Measurements from ENCODE around the gene CXCL11.

CXCL11 gene

DNA sequence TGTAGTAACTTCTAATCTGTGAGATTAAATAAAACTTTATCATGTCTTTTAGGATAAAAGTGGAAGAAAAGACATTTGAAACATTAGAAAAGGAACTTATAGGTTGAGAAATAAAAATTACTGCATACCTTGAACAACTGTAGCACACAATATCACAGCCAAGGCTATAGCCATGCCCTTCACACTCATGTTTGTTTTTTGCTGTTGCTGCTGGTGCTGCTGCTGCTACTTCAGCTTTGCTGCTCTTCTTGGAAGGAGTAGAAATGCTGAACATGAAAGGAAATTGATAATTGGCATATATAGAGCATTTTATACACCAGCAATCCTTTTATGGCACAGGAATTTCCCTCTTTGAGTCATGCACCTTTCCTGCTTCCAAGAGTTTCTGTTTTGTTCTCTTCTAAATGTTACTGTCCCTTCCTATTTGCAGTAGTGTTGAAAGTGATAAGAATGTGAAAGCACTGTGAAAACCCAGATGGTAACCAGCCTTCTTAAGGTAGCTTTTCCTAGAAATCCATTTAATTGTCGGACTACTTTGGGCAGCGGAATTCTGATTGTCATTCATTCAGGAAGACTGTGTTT lies at the start of gene CXCL11:
TSS of gene CXCL11 (minus strand) at position 272 of the 582 bp plus-strand sequence. CDS start at position 189, 83 bp downstream.
- peaks cover 4% of the 10 kb centered on the region for H3K27me3 Mint-ChIP-seq
- H3K27ac Mint-ChIP-seq = no peak within 1 kb of the TSS
- DNase-seq = no peak
- peaks cover 4% of the 10 kb centered on the region for H3K4me1 Mint-ChIP-seq
- no peak within 1 kb of the TSS for H3K4me3 Mint-ChIP-seq
- no peaks in the 10 kb centered on the region for H3K9me3 Mint-ChIP-seq
- ATAC-seq = no peak
- no peaks in the 10 kb centered on the region for H3K36me3 Mint-ChIP-seq (ENCODE audit: low read depth)

DNA sequence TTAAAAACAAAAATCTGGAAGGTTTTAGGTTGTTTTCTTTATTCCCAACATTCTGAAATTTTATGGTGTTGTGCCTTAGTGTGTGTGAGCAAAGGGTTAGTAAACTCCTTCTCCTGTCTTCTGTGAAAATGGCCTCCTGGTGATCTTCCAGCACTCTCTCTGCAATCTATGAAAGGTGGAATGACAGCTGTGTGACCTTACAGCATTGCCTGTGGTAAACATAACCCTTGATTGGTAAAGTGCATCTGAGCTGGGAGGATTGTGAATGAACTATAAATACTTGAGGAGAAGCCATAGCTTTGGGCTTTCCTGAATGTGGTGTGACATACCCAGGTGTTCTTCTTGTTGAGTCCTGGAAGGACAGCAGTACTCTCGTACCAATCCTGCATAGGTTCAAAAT lies 48.7 kb upstream of the CXCL11 start:
- DNase-seq = no peak
- Mint-ChIP-seq H3K36me3 (ENCODE audit: low read depth) (no peaks in the 10 kb centered on the region), H3K4me1 (no peaks in the 10 kb centered on the region), H3K27ac (no peak overlapping the region), H3K9me3 (no peaks in the 10 kb centered on the region), H3K4me3 (no peak overlapping the region), H3K27me3 (peaks cover 14% of the 10 kb centered on the region)
- no peak for ATAC-seq

GRCh38 chr4:76083386-76083988 lies 47.6 kb upstream of the CXCL11 start:
- DNase-seq (no peak), ATAC-seq (no peak)
- peaks cover 18% of the 10 kb centered on the region for H3K27me3 Mint-ChIP-seq
- H3K27ac Mint-ChIP-seq = no peak overlapping the region
- no peaks in the 10 kb centered on the region for H3K9me3 Mint-ChIP-seq
- H3K36me3 Mint-ChIP-seq (ENCODE audit: low read depth) = no peaks in the 10 kb centered on the region
- H3K4me3 Mint-ChIP-seq = no peak overlapping the region
- no peaks in the 10 kb centered on the region for H3K4me1 Mint-ChIP-seq

DNA sequence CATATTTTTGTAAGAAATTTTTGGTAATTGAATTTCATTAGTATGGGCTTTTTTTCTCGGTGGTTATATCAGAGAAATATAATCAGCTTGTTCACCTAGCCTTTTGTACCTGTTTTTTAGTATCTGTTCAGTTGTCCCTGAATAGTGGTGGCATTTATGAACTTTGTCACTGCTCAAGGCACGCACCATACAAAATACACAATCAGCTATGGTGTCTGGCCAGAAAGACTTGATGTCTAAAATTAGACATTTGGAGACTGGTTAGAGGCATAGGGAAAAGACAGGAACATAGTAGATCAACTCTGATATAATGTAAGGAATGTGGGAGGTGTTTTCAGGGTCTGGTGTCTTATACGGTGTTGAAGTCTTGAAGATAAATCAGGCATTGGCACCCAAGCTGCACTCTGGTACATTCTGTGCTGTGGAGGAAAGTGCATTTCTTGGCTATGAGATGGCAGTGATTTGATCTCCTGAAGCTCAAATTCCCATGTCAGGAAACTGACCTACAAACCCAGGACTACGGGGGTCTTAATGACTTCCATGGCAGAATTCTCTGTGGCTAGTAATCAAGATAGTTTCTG lies 42.3 kb upstream of the CXCL11 start:
- no peaks in the 10 kb centered on the region for H3K4me1 Mint-ChIP-seq
- DNase-seq (no peak), ATAC-seq (no peak)
- H3K36me3 Mint-ChIP-seq (ENCODE audit: low read depth) = no peaks in the 10 kb centered on the region
- H3K9me3 Mint-ChIP-seq = no peaks in the 10 kb centered on the region
- H3K27ac Mint-ChIP-seq = no peak overlapping the region
- H3K27me3 Mint-ChIP-seq = peaks cover 11% of the 10 kb centered on the region
- H3K4me3 Mint-ChIP-seq = no peak overlapping the region

- DNase-seq (no peak), ATAC-seq (no peak)
- H3K27ac Mint-ChIP-seq = no peak overlapping the region
- H3K36me3 Mint-ChIP-seq (ENCODE audit: low read depth) = no peaks in the 10 kb centered on the region
- no peaks in the 10 kb centered on the region for H3K9me3 Mint-ChIP-seq
- H3K4me3 Mint-ChIP-seq = no peak overlapping the region
- no peaks in the 10 kb centered on the region for H3K4me1 Mint-ChIP-seq
- peaks cover 6% of the 10 kb centered on the region for H3K27me3 Mint-ChIP-seq
Measured at GRCh38 chr4:76074993-76075600, 39.2 kb upstream of the CXCL11 start.

DNA sequence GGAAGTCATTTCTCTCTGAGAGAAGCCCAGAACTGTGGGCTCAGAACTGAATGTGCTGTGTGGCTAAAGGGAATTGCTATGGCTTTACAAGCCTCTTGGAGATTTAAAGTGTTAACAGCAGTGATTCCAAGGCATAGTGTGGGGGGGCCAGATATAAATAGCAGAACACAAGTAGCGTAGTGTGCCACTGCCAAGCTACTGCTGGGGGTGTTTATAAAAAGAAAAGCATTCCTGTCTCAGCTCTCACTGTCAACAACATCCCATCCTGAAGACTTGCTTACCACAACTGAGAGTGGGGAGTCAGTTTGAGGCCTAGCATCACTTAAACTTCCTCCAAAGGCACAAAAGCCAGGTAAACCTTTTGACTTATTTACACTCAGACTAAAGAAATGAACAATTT lies 38.6 kb upstream of the CXCL11 start, which contains the start of gene ART3:
TSS of gene ART3 (plus strand) at position 242 of the 400 bp plus-strand sequence. CDS start 1,181 bp downstream, outside the sequence.
- Mint-ChIP-seq H3K27me3 (peaks cover 4% of the 10 kb centered on the region), H3K9me3 (no peaks in the 10 kb centered on the region), H3K27ac (no peak within 1 kb of the TSS), H3K36me3 (ENCODE audit: low read depth) (no peaks in the 10 kb centered on the region), H3K4me3 (no peak within 1 kb of the TSS), H3K4me1 (no peaks in the 10 kb centered on the region)
- ATAC-seq (no peak), DNase-seq (no peak)

- no peak overlapping the region for H3K27ac Mint-ChIP-seq
- no peaks in the 10 kb centered on the region for H3K9me3 Mint-ChIP-seq
- H3K27me3 Mint-ChIP-seq = no peaks in the 10 kb centered on the region
- no peak for DNase-seq
- no peaks in the 10 kb centered on the region for H3K36me3 Mint-ChIP-seq (ENCODE audit: low read depth)
- H3K4me1 Mint-ChIP-seq = no peaks in the 10 kb centered on the region
- H3K4me3 Mint-ChIP-seq = no peak overlapping the region
- ATAC-seq = no peak
Measured at GRCh38 chr4:76072760-76073159, 36.9 kb upstream of the CXCL11 start.

DNA sequence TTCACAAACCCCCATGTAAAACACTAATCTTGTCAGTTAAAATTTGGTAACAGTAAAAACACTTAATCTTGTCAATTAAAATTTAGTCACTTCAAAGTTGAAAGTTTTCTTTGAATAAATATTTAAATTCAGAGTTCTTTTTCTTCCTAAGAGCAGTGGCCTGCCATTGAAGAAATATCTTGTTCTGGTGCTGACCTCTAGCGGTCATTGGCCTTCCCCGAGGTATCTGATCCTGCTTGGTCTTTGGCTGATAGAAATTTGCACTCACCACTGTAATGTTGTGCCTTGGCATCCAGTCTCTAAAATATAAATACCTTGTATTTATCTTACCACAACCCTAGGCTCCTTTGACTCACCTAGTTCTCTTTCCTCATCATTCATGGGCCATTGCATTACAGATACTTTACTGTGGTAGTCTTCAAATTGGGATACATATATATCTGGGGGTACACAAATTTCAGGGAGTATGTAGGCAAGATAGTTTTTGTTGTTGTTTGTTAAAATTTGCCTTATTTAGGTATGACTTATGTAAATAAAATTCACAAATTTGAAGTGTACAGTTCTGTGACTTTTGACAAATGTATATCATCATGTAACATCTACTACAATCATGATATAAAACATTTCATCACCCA lies 31.9 kb upstream of the CXCL11 start:
- peak; percentile 89 for ATAC-seq
- no peaks in the 10 kb centered on the region for H3K27me3 Mint-ChIP-seq

DNA sequence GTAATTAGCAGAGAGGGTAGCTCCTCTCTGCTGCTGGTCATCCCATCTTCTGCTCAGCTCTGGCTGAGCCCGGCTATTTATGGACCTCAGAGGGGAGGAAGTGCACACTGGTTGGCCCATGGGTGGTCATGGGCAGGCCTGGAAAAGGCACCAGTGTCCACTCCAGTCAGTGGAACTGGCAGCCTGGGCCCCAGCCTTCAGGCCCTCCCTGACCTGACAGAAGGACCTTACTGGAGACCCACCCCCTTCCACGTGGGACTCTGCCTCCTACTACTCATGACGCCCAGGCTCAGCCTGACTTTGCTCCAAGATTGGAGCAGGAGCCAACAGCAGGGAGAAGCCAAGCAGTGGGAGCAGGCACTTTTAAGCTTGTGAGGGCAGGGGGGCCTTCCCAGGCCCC lies 30.7 kb upstream of the CXCL11 start:
- peaks cover 6% of the 10 kb centered on the region for H3K4me1 Mint-ChIP-seq
- ATAC-seq (no peak), DNase-seq (no peak)
- no peaks in the 10 kb centered on the region for H3K9me3 Mint-ChIP-seq
- no peak overlapping the region for H3K4me3 Mint-ChIP-seq
- no peak overlapping the region for H3K27ac Mint-ChIP-seq
- no peaks in the 10 kb centered on the region for H3K27me3 Mint-ChIP-seq
- H3K36me3 Mint-ChIP-seq (ENCODE audit: low read depth) = no peaks in the 10 kb centered on the region

More for the DNA sequence above, 31.9 kb upstream of the CXCL11 start:
- H3K27ac Mint-ChIP-seq = no peak overlapping the region
- no peaks in the 10 kb centered on the region for H3K4me1 Mint-ChIP-seq
- H3K36me3 Mint-ChIP-seq (ENCODE audit: low read depth) = no peaks in the 10 kb centered on the region
- H3K4me3 Mint-ChIP-seq = no peak overlapping the region
- DNase-seq = peak; percentile 74
- no peaks in the 10 kb centered on the region for H3K9me3 Mint-ChIP-seq

- Mint-ChIP-seq H3K27ac (peak overlapping the region; percentile 17), H3K27me3 (peaks cover 10% of the 10 kb centered on the region), H3K4me1 (peaks cover 49% of the 10 kb centered on the region), H3K9me3 (no peaks in the 10 kb centered on the region), H3K36me3 (ENCODE audit: low read depth) (no peaks in the 10 kb centered on the region), H3K4me3 (no peak overlapping the region)
- ATAC-seq (no peak), DNase-seq (no peak)
Measured at GRCh38 chr4:76061982-76062381, 26.1 kb upstream of the CXCL11 start.

DNA sequence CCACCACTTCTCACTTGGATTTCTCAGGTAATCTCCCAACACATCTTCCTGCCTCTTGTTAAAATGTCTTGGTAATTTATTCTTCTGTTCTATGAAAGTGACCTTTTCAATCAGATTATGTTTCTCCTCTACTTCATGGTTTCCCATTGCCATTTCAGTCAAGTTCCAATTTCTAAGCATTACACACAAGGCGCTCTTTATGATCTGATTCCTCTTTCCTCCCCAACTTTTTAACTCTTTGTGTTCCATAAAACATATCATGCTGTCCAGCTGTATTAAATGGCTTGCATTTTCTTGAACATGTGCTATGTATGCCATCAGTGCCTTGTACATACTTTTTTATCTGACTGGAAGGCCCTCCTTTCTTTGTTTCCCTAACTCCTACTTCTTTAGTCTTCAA lies 25.6 kb upstream of the CXCL11 start:
- H3K36me3 Mint-ChIP-seq (ENCODE audit: low read depth) = no peaks in the 10 kb centered on the region

DNA sequence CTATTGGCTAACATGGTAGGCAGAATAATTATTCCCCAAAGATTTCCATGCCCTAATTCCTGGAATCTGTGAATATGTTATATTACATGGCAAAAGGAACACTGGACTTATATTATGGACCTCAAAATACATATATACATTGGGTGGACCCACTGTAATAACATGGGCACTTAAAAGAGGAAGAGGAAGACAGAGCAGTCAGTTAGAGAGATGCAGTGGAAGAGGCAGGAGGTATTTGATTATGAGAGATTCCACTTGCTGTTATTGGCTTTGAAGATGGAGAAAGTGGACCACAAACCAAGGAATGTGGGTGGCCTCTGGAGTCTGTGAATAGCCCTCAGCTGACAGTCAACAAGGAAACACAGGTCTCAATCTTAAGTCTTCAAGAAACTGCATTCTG lies 24.6 kb upstream of the CXCL11 start:
- DNase-seq = no peak

More for the DNA sequence above, 25.6 kb upstream of the CXCL11 start:
- H3K4me3 Mint-ChIP-seq = no peak overlapping the region
- ATAC-seq (no peak), DNase-seq (no peak)
- H3K27me3 Mint-ChIP-seq = peaks cover 13% of the 10 kb centered on the region
- peak overlapping the region; percentile 2 for H3K27ac Mint-ChIP-seq
- peaks cover 50% of the 10 kb centered on the region for H3K4me1 Mint-ChIP-seq
- H3K9me3 Mint-ChIP-seq = no peaks in the 10 kb centered on the region

DNA sequence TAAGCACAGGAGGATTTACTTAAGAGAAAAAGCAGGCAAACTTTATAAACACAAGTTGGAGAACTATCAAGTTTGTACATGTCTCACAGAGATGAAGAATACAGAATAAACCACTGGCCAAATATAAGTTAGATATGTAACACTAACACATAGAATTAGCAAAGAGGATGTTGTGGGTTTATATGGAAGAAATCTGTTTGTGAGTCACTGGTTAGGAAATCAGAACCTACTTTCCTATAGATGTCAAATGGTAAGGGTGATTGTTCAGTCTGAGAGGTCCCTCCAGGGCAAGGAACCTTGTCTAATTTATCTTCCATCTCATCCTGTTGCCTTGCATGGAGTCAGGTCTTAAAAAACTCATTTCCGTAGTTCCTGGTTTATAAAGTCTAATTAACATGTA lies 23.9 kb upstream of the CXCL11 start:
- peak overlapping the region; percentile 34 for H3K27ac Mint-ChIP-seq
- H3K4me1 Mint-ChIP-seq = peaks cover 61% of the 10 kb centered on the region
- no peaks in the 10 kb centered on the region for H3K36me3 Mint-ChIP-seq (ENCODE audit: low read depth)
- peaks cover 21% of the 10 kb centered on the region for H3K27me3 Mint-ChIP-seq
- no peaks in the 10 kb centered on the region for H3K9me3 Mint-ChIP-seq
- DNase-seq (no peak), ATAC-seq (peak; percentile 68)
- H3K4me3 Mint-ChIP-seq = peak overlapping the region; percentile 9

More for the DNA sequence above, 24.6 kb upstream of the CXCL11 start:
- Mint-ChIP-seq H3K9me3 (no peaks in the 10 kb centered on the region), H3K27me3 (peaks cover 19% of the 10 kb centered on the region), H3K4me3 (no peak overlapping the region), H3K27ac (peak overlapping the region; percentile 34), H3K36me3 (ENCODE audit: low read depth) (no peaks in the 10 kb centered on the region), H3K4me1 (peaks cover 54% of the 10 kb centered on the region)
- ATAC-seq = no peak

GRCh38 chr4:76058888-76059426 lies 23.1 kb upstream of the CXCL11 start:
- H3K4me3 Mint-ChIP-seq = peak overlapping the region; percentile 12
- no peaks in the 10 kb centered on the region for H3K36me3 Mint-ChIP-seq (ENCODE audit: low read depth)
- H3K4me1 Mint-ChIP-seq = peaks cover 62% of the 10 kb centered on the region
- H3K27ac Mint-ChIP-seq = peak overlapping the region; percentile 81
- DNase-seq (no peak), ATAC-seq (no peak)
- H3K9me3 Mint-ChIP-seq = no peaks in the 10 kb centered on the region
- peaks cover 21% of the 10 kb centered on the region for H3K27me3 Mint-ChIP-seq
